ENCODE results near the gene AK9. TPM values are rescaled to one million over a fixed set of nuclear protein-coding genes. Genes with fewer than 3 reads are reported as not detected.

The AK9 gene
- total and polyA plus RNA-seq, 2 of the 8 experiments (the other 6 are each of a cell fraction or from before 2014, with no cell fraction given), result 1.8 to 2.2 TPM

DNA sequence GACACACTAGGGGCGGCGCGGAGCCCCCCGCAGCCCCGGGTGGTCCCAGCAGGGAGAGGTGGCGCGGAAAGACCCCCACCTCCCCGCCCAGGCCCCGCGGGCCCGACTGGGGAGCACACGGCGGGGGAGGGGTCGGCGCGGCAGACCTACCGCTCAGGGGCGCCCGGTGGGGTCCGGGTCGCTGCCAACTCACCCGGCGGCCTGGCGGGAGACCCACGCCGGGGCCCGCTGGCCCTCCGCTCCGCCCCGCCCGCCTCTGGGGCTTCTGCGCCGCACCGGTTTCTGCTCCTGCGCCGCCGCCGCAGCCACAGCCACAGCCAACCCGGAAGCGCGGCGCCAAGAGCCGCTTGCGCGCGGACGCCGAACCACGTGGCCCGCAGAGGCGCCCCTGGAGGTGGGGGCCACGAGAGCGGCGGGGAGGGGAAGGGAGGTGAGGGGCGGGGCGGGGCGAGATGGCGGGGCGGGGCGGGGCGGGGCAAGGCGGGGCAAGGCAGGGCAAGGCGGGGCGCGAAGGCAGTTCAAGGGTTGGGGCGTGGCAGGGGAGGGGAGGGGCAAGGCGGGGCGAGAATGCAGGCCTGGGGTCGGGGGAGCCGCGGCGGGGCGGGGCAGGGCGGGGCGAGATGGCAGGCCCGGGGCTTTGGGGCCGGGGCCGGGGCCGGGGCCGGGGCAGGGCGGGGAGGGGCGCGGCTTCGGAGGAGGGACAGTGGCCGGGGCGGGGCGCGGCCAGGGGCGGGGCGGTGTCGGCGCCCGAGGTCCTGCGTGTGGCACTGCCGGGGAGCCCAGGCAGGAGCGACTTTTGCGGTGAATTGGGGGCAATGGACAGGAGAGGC is 207.9 kb downstream of the AK9 start, which contains the start of gene ZBTB24 (continued):
- TF ChIP-seq, protein P1, sequence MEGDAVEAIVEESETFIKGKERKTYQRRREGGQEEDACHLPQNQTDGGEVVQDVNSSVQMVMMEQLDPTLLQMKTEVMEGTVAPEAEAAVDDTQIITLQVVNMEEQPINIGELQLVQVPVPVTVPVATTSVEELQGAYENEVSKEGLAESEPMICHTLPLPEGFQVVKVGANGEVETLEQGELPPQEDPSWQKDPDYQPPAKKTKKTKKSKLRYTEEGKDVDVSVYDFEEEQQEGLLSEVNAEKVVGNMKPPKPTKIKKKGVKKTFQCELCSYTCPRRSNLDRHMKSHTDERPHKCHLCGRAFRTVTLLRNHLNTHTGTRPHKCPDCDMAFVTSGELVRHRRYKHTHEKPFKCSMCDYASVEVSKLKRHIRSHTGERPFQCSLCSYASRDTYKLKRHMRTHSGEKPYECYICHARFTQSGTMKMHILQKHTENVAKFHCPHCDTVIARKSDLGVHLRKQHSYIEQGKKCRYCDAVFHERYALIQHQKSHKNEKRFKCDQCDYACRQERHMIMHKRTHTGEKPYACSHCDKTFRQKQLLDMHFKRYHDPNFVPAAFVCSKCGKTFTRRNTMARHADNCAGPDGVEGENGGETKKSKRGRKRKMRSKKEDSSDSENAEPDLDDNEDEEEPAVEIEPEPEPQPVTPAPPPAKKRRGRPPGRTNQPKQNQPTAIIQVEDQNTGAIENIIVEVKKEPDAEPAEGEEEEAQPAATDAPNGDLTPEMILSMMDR (IDR thresholded peaks at IDR 0.05; ENCODE audit: control extremely low read depth in 1 of 3, insufficient read depth in 1 of 3, low read depth in 1 of 3, low read length in 3 of 3), result no peak
- TF ChIP-seq CBX5 (IDR thresholded peaks at IDR 0.05; ENCODE audit: low read depth, low read length) (no peak), JUND (IDR thresholded peaks at IDR 0.05; ENCODE audit: low read length) (no peak), CHD1 (IDR thresholded peaks at IDR 0.05; ENCODE audit: low read depth, low read length) (no peak), POLR2A (IDR thresholded peaks at IDR 0.05; ENCODE audit: control extremely low read depth in 1 of 2, low read depth in 2 of 2, low read length in 2 of 2) (peak in 1 of 2 experiments; percentile 46; a peak in 2 of 3 replicates), TAF1 (IDR thresholded peaks at IDR 0.05; ENCODE audit: low read depth, low read length) (peak; percentile 73), HDAC6 (IDR thresholded peaks at IDR 0.05; ENCODE audit: low read depth, low read length) (no peak), TCF12 (IDR thresholded peaks at IDR 0.05; ENCODE audit: low read depth, low read length) (no peak), SIN3A (conservative IDR thresholded peaks at IDR 0.05 in 1 of 2, IDR thresholded peaks at IDR 0.05 in 1 of 2; ENCODE audit: low read depth in 1 of 2, low read length in 2 of 2) (peak in 1 of 2 experiments; percentile 53; a peak in 1 of 4 replicates), SP1 (IDR thresholded peaks at IDR 0.05; ENCODE audit: low read depth, low read length) (no peak), EGR1 (IDR thresholded peaks at IDR 0.05; ENCODE audit: borderline replicate concordance, low read depth, low read length) (no peak), NANOG (IDR thresholded peaks at IDR 0.05; ENCODE audit: insufficient read depth, low read depth, low read length, poor library complexity, severe bottlenecking) (no peak), SIX5 (IDR thresholded peaks at IDR 0.05; ENCODE audit: low read depth, low read length) (no peak), SP4 (IDR thresholded peaks at IDR 0.05; ENCODE audit: low read length) (no peak), SIRT6 (IDR thresholded peaks at IDR 0.05; ENCODE audit: low read length) (no peak), TEAD4 (IDR thresholded peaks at IDR 0.05; ENCODE audit: low read depth, low read length) (no peak), CHD2 (IDR thresholded peaks at IDR 0.05; ENCODE audit: low read length) (no peak), ASH2L (IDR thresholded peaks at IDR 0.05; ENCODE audit: low read length) (no peak)
- TF ChIP-seq, protein P2, sequence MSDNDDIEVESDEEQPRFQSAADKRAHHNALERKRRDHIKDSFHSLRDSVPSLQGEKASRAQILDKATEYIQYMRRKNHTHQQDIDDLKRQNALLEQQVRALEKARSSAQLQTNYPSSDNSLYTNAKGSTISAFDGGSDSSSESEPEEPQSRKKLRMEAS (IDR thresholded peaks at IDR 0.05), result peak; percentile 87
- TF ChIP-seq, protein P3, sequence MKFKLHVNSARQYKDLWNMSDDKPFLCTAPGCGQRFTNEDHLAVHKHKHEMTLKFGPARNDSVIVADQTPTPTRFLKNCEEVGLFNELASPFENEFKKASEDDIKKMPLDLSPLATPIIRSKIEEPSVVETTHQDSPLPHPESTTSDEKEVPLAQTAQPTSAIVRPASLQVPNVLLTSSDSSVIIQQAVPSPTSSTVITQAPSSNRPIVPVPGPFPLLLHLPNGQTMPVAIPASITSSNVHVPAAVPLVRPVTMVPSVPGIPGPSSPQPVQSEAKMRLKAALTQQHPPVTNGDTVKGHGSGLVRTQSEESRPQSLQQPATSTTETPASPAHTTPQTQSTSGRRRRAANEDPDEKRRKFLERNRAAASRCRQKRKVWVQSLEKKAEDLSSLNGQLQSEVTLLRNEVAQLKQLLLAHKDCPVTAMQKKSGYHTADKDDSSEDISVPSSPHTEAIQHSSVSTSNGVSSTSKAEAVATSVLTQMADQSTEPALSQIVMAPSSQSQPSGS (IDR thresholded peaks at IDR 0.05; ENCODE audit: low read length), result no peak
